Neural cell (in vitro differentiated cells): ENCODE measurements around the gene TOX2.

Experiments used
- CTCF ChIP-seq: fragments of 450-650 bp; IDR thresholded peaks from 2 replicates; pipeline ENCODE4 v1.5.1; 2014; ENCODE audit warnings: antibody characterized with exemption, mild to moderate bottlenecking, moderate library complexity; ENCODE audit not compliant: poor library complexity, severe bottlenecking
- EP300 ChIP-seq: fragments of 450-650 bp; conservative IDR thresholded peaks from 2 replicates; pipeline ENCODE4 v1.6.1; 2014; ENCODE audit warnings: antibody characterized with exemption, mild to moderate bottlenecking, moderate library complexity; ENCODE audit not compliant: poor library complexity, severe bottlenecking
- POLR2AphosphoS5 ChIP-seq: IDR thresholded peaks from 2 replicates; pipeline ENCODE4 v1.6.1; 2012
- TAF1 ChIP-seq: IDR thresholded peaks from 2 replicates; pipeline ENCODE4 v1.6.1; 2012; ENCODE audit warnings: low read depth
- TF ChIP-seq, protein P1 (sequence below): IDR thresholded peaks from 2 replicates; pipeline ENCODE4 v1.6.1; 2012; ENCODE audit warnings: borderline replicate concordance

DNA sequence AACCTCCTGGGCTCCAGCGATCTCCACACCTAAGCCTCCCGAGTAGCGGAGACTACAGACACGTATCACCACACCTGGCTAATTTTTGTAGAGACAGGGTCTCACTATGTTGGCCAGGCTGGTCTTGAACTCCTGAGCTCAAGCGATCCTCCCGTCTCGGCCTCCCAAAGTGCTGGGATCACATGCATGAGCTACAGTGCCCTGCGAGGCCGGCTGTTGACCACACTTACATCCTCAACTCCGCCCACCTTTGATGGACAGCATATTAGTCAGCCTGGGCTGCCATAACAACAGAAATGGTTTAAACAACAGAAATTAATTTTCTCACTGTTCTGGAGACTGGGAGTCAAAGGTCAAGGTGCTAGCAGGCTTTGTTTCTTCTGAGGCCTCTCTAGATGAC, 164.6 kb downstream of the TOX2 start:
- TF ChIP-seq POLR2AphosphoS5 (no peak), CTCF (no peak), EP300 (no peak), TAF1 (no peak)
- TF ChIP-seq, protein P1, sequence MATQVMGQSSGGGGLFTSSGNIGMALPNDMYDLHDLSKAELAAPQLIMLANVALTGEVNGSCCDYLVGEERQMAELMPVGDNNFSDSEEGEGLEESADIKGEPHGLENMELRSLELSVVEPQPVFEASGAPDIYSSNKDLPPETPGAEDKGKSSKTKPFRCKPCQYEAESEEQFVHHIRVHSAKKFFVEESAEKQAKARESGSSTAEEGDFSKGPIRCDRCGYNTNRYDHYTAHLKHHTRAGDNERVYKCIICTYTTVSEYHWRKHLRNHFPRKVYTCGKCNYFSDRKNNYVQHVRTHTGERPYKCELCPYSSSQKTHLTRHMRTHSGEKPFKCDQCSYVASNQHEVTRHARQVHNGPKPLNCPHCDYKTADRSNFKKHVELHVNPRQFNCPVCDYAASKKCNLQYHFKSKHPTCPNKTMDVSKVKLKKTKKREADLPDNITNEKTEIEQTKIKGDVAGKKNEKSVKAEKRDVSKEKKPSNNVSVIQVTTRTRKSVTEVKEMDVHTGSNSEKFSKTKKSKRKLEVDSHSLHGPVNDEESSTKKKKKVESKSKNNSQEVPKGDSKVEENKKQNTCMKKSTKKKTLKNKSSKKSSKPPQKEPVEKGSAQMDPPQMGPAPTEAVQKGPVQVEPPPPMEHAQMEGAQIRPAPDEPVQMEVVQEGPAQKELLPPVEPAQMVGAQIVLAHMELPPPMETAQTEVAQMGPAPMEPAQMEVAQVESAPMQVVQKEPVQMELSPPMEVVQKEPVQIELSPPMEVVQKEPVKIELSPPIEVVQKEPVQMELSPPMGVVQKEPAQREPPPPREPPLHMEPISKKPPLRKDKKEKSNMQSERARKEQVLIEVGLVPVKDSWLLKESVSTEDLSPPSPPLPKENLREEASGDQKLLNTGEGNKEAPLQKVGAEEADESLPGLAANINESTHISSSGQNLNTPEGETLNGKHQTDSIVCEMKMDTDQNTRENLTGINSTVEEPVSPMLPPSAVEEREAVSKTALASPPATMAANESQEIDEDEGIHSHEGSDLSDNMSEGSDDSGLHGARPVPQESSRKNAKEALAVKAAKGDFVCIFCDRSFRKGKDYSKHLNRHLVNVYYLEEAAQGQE: no peak
